Prostate gland (tissue), 2 donors: ENCODE measurements around the gene NEK2.

Source experiments
- POLR2A ChIP-seq: fragments of 450-650 bp; IDR thresholded peaks from one replicate; pipeline ENCODE4 v1.6.1; 2016; ENCODE audit warnings: antibody characterized with exemption, mild to moderate bottlenecking
- POLR2AphosphoS5 ChIP-seq: sonication (generic); formaldehyde crosslinking; IDR thresholded peaks from one replicate; pipeline ENCODE4 v1.6.1; 2017; ENCODE audit warnings: antibody characterized with exemption
- TF ChIP-seq, protein P1 (sequence below), 4 experiments: fragments of 200-600 bp in 2 of 4; fragments of 450-650 bp in 2 of 4; sonication (generic) in 2 of 4; IDR thresholded peaks; 1 replicate in 3 of 4; 2 replicates in 1 of 4; pipeline ENCODE4 v1.5.1; 2016 to 2019; ENCODE audit warnings: antibody characterized with exemption in 4 of 4, mild to moderate bottlenecking in 2 of 4, moderate library complexity in 2 of 4

DNA sequence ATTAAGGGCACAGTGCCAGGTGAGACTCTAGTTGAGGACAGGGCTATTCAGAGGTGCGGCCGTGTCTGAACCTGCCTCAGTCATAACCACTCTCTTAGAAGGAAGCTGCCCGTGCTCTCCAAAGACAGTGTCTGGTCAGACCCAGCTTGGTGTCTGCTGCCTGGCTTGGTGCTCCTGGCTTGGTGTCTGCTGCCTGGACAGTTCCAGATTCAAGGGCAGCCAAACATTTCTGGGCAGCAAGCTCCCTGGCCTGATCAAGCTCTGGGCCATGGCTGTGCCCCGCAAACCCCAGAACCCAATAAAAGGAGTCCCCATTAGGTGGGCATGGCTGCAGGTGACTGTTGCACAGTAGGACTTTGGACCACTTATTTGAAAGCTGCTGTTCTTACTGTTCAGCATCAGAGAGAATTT is 27.7 kb downstream of the NEK2 start:
- TF ChIP-seq, protein P1, sequence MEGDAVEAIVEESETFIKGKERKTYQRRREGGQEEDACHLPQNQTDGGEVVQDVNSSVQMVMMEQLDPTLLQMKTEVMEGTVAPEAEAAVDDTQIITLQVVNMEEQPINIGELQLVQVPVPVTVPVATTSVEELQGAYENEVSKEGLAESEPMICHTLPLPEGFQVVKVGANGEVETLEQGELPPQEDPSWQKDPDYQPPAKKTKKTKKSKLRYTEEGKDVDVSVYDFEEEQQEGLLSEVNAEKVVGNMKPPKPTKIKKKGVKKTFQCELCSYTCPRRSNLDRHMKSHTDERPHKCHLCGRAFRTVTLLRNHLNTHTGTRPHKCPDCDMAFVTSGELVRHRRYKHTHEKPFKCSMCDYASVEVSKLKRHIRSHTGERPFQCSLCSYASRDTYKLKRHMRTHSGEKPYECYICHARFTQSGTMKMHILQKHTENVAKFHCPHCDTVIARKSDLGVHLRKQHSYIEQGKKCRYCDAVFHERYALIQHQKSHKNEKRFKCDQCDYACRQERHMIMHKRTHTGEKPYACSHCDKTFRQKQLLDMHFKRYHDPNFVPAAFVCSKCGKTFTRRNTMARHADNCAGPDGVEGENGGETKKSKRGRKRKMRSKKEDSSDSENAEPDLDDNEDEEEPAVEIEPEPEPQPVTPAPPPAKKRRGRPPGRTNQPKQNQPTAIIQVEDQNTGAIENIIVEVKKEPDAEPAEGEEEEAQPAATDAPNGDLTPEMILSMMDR (IDR thresholded peaks at IDR 0.05) = no peak
- TF ChIP-seq POLR2A (no peak), POLR2AphosphoS5 (no peak)
